GM10266 (cell line): Measurements from ENCODE around the gene PLA2G4D.

Experiments used
- DNase-seq: peaks from one replicate; pipeline ENCODE4 v3.0.0; 2012; ENCODE audit errors: extremely low spot score
- TF ChIP-seq, protein P1 (sequence below): IDR thresholded peaks from 2 replicates; pipeline ENCODE4 v1.5.1; 2012; ENCODE audit warnings: mild to moderate bottlenecking, low read depth; ENCODE audit not compliant: control insufficient read depth, insufficient read depth; ENCODE audit errors: missing control alignments

PLA2G4D gene

DNA sequence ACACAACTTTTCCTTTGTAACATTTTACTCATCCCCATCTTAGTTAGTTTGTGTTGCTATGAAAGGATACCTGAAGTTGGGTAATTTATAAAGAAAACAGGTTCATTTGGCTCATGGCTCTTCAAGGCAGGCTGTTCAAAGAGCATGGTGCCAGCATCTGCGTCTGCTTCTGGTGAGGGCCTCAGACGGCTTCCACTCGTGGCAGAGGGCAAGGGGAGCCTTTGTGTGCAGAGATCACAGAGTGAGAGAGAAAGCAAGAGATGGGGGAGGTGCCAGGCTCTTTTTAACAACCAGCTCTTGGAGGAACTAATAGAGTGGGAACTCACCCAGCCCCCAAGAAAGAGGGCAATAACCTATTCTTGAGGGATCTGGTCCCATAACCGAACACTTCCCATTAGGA lies 39.0 kb upstream of the PLA2G4D start:
- DNase-seq, result no peak
- TF ChIP-seq, protein P1, sequence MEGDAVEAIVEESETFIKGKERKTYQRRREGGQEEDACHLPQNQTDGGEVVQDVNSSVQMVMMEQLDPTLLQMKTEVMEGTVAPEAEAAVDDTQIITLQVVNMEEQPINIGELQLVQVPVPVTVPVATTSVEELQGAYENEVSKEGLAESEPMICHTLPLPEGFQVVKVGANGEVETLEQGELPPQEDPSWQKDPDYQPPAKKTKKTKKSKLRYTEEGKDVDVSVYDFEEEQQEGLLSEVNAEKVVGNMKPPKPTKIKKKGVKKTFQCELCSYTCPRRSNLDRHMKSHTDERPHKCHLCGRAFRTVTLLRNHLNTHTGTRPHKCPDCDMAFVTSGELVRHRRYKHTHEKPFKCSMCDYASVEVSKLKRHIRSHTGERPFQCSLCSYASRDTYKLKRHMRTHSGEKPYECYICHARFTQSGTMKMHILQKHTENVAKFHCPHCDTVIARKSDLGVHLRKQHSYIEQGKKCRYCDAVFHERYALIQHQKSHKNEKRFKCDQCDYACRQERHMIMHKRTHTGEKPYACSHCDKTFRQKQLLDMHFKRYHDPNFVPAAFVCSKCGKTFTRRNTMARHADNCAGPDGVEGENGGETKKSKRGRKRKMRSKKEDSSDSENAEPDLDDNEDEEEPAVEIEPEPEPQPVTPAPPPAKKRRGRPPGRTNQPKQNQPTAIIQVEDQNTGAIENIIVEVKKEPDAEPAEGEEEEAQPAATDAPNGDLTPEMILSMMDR, result no peak

- DNase-seq, result no peak
- TF ChIP-seq, protein P1, result no peak
Measured at GRCh38 chr15:42131826-42132806, 37.8 kb upstream of the PLA2G4D start.

DNA sequence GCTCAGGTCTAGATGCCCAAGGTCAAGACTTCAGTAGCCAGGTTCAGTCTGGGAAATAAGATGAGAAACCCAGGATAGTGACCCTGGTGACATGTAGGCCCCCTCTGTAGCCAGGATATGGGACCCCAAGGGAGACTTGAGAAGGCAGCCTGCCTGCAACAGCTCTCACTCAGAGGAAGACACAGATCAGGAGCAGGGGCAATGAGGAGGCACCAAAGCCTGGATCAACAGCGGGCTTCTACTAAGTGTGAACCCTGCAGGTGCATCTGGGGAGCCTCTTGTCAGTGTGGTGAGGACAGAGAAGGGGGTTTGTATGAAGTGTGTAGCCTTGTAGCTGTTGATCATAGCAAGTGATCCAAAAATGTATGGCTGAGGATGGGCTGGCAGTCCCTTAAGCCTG lies 36.6 kb upstream of the PLA2G4D start:
- no peak for DNase-seq
- TF ChIP-seq, protein P1, result no peak

DNA sequence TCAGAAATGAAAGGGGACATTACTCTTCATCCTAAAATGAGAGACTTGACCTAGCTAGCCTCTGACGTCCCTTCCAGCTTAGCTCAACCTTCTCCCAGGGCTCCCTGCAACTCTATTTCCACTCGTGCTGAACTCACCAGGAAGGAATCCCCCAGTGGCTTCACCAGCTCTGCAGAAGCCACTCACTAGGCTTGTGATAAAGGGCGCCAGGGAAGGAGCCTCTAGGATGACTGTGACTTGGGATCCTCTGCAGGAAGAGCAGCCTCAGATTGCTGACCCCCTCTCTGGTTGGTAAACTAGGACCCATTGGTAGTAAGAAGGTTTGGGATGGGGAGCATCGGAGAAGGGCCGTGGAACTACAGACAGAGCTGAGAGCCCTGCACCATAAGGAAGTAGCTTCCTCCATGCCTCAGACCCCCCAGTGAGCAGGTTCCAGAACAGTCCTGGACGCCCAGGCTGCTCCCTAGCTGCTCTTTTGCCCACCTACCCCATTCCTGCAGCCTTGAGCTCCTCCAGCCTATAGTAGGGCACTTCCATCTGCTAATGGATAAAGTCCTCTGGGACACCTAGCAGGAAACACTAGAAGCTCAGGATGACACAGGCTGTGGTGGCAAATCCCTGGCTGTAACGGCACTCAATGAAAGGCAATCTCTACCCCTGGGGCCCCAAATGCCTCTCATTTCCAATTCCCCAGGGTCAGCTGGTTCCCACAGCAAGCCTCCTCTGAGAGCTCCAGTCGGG lies 36.1 kb upstream of the PLA2G4D start:
- TF ChIP-seq, protein P1, result no peak
- no peak for DNase-seq

DNA sequence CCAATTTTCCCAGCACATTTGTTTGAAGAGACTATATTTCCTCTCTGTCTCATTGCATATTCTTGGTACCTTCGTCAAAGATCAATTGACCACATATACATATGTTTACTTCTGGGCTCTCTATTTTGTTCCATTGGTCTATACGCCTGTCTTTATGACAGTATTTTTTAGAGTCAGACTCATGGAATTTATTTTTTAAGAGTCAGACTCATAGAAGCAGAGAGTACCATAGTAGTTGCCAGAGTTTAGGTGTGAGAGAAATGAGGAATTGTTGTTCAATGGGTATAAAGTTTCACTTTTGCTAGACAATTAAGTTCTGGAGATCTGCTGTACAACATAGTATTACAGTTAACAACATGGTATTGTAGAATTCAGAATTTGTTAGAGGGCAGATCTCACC lies 35.0 kb upstream of the PLA2G4D start:
- TF ChIP-seq, protein P1, result no peak
- DNase-seq, result no peak

DNA sequence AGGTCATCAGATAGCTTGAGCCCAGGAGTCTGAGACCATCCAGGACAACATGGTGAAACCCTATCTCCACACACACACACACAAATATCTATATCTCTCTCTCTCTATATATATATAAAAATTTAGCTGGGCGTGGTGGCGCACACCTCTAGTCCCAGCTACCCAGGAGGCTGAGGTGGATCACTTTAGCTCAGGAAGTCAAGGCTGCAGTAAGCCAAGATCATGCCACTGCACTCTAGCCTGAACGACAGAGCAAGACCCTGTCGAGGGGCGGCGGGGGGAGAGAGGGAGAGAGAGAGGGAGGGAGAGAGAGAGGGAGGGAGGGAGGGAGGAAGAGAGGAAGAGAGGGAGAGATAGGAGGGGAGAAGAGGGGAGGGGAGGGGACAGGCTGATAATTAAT lies 34.1 kb upstream of the PLA2G4D start:
- no peak for DNase-seq

More for the DNA sequence above, 34.1 kb upstream of the PLA2G4D start:
- TF ChIP-seq, protein P1, result no peak
